GM19193 (cell line): Measurements from ENCODE around the gene DNAH8.

ENCODE experiments used
- POLR2A ChIP-seq: IDR thresholded peaks from 4 replicates; pipeline ENCODE4 v1.6.1; 2011; ENCODE audit not compliant: insufficient read depth, insufficient read length; ENCODE audit errors: extremely low read depth

The DNAH8 gene

DNA sequence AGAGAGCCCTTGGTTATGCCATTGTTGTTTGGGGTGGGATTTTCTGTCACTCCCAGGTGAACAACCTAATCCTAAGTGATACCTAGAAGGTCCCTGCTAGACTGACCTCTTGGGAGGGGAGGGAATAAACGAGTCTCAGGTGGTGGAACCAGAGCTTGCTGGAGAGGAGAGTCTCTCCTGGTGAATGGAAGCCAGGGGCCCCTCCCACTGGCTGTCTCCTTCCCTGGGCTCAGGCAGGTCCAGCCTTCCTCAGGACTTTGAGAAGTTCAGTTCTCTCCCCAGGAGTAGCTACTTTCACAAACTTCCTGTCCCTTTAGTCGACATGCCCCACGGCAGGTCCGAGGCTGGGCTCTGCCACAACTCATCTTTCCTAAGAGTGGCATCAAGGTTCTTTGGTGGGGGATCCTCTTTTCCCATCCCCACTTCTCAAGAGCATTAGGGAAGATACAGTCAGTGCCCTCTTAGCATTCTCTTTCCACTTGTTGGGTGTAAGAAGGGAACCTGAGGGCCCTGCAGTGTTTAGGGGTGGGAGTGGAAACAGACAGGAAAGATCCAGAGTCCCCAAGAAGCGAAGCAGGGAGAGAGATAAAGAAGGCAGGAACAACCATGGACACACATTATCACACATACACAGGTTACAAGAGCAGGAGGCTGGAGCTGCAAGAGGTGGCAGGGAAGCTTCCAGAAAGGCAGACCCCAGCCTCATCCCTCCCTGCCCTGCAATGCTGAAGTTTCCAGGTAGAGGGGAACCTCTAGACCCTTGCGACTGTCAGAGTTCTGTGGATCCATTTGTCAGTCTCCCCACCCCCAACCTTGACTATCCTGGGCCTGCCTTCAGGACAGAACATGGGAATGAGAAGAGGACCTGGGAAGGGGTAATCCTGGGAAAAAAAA lies 332.6 kb downstream of the DNAH8 start:
- TF ChIP-seq POLR2A: no peak

- no peak for TF ChIP-seq POLR2A
These were observed 333.6 kb downstream of the DNAH8 start, which contains the start of gene GLP1R for GRCh38 chr6:39048481-39049399. TSS of gene GLP1R (plus strand) at chr6:39048781. CDS start at chr6:39048841, 60 bp downstream.

GRCh38 chr6:39049575-39050283 lies 334.6 kb downstream of the DNAH8 start:
- TF ChIP-seq POLR2A: no peak

DNA sequence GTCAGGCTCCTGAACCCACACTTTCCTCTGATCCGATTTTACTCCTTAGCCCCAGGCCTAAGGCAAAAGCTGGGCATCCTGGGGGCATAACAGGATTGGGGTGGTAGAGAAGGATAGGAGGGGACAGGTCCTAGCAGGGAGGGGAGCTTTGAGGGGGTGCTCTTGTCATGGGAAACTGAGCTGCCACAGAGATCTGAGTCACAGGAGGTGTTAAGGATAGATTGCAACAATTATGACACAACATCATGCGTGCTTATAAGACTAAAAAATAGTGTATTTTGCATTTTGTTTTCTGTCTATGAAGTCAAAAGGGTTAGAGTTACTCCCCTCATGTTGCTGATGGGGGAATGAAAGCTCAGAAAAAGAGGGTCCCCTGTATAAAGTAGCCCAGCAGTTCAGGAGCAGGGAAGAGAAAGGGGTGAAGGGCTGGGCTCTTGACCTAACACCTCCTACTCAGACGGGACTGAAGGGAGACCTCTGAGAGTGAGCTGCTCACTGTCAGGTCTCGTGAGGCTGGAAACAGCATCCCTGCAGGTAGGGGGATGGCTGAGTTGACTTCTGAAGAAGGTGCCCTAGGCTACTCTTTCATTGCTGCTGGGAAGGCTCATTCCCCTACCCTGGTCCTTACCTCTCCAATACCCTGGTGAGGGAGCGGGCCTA lies 335.5 kb downstream of the DNAH8 start:
- no peak for TF ChIP-seq POLR2A

- TF ChIP-seq POLR2A: no peak
These were observed 336.4 kb downstream of the DNAH8 start for GRCh38 chr6:39051399-39052122.

- no peak for TF ChIP-seq POLR2A
These were observed 338.0 kb downstream of the DNAH8 start for GRCh38 chr6:39053016-39053624.

- no peak for TF ChIP-seq POLR2A
These were observed 338.9 kb downstream of the DNAH8 start for GRCh38 chr6:39053854-39054576.

DNA sequence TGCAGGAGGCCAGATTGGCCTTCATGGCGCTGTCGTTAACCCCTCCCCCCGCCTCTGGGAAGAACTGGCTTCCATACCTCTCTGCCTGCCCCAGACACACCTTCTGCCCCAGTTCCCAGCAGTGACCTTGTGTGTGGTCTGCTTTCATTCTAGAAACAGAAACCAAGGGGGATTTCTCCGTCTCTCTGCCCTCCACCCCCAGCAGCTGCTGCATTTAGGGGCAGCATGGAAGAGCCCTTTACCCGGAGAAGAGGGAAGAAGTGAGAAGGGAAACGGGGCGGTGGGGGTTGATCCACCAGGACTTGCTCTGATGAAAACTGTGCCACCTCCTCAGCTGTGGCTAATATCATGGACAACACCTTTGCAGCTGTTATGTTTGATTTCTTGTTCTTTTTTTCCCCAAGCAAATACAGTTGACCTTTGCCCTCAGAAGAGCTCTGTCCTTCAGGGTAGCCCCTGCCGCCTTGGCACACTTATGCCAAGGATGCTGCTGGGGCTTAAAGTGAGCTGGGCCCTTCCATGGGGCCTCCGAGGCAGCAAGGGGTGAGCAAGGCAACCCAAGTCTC lies 339.5 kb downstream of the DNAH8 start:
- TF ChIP-seq POLR2A: no peak

DNA sequence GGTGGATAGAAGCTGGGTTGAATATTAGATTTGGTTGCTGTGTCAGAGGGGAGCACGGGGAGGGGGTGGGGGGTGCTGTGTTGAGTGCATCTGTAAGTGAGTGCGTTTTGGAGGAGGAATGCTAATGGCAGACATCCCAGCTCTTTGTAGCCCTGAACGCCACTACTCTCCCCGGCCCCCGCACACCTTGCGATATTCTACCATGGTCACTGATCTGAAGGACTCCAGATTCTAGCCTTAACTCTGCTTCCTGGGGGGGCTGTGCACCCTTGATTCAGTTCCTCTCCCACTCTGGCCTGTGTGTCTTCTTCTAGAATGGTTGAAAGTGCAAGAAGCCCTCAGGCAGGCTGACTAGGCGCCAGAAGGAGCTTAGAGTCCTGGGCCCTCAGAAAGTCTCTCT lies 340.6 kb downstream of the DNAH8 start:
- TF ChIP-seq POLR2A: no peak

GRCh38 chr6:39056191-39056590 lies 341.1 kb downstream of the DNAH8 start:
- TF ChIP-seq POLR2A: no peak

GRCh38 chr6:39056681-39057080 lies 341.6 kb downstream of the DNAH8 start:
- no peak for TF ChIP-seq POLR2A
